Stimulated activated naive CD4-positive, alpha-beta T cell treated with Interleukin-2 at 50 U/mL for 16 hours (primary cell): ENCODE measurements around the gene IL9R.
"Not testable (repeated sequence)": the region's sequence is repeated elsewhere in the genome, so short reads cannot be mapped to it uniquely, and the experiment has no call there.

Experiments
- DNase-seq: peaks from one replicate; lab custom pipeline; 2025; lab: John Stamatoyannopoulos, UW

The IL9R gene

DNA sequence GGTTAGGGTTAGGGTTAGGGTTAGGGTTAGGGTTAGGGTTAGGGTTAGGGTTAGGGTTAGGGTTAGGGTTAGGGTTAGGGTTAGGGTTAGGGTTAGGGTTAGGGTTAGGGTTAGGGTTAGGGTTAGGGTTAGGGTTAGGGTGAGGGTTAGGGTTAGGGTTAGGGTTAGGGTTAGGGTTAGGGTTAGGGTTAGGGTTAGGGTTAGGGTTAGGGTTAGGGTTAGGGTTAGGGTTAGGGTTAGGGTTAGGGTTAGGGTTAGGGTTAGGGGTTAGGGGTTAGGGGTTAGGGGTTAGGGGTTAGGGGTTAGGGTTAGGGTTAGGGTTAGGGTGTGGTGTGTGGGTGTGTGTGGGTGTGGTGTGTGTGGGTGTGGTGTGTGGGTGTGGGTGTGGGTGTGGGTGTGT, 33.0 kb downstream of the IL9R start:
- DNase-seq = not testable (repeated sequence)
